CD4-positive, alpha-beta T cell treated with Interleukin-10 for 1 hour (primary cell): Measurements from ENCODE around the gene ZMYND10.
A peak's percentile ranks its signal among the peaks of the same experiment; 100 is the strongest.
"Not testable (repeated sequence)": the region's sequence is repeated elsewhere in the genome, so short reads cannot be mapped to it uniquely, and the experiment has no call there.

Experiments used
- DNase-seq: peaks from one replicate; pipeline ENCODE4 v3.0.0-alpha.2; 2020

The ZMYND10 gene

DNA sequence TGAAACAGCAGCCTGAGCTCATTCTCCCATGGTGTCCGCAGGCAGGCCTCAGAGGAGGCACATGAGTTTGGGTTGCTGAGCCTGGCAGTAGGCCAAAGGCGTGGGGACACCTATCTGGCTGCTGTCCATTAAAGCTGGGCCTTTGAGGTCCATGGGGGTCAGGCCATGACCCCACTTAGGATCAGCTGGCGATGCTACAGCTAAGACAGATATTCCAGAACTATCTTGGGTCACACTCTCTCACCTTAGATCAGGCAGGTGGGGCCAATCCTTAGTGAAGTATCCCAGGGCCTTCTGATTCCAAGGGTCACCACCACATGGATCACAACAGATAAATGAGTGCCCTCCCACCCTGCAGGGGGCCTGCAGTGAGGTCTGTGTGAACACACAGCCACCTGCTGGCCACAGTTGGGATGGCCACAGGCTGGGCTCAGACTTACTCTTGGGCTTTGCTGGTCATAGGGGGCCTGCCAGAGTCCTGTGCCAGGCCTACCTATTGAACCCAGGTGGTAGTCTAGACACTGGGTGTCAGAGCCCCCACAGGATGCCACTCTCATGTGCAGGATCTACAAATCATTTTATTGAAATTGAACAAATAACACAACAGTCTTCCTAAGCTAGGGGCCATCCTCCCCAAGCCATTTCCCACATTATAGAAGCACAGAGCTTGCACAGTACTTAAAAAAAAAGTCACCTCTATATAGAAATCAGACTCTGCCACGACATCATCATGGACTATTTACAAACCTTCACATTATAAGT is 21.0 kb downstream of the ZMYND10 start:
- DNase-seq: peak; percentile 72

- no peak for DNase-seq
Measured at GRCh38 chr3:50323614-50324199, 21.8 kb downstream of the ZMYND10 start.

DNA sequence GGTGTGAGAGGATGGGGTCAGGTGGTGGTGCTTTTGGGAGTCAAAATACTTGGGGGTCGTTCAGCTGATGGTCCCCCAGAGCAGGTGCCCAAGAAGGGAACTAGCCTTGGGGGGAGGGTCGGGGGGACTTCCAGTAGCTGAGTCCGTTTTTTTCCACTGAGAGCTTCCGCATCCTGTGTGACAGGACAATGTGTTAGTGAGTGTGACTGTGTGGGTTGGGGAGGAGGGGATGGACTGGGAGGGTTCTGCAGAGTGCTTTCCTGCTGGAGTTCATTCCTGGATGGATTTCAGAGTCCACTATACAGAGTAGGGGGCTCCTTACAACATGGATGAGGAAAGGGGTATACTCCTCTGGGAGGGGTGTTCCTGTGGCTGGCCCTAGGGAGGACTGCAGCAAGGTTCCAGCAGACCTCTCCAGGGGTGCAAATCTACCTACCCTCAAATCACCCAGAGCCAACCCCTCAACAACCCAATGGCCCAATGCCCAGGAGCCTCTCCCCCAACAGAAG is 22.4 kb downstream of the ZMYND10 start:
- DNase-seq: no peak

DNA sequence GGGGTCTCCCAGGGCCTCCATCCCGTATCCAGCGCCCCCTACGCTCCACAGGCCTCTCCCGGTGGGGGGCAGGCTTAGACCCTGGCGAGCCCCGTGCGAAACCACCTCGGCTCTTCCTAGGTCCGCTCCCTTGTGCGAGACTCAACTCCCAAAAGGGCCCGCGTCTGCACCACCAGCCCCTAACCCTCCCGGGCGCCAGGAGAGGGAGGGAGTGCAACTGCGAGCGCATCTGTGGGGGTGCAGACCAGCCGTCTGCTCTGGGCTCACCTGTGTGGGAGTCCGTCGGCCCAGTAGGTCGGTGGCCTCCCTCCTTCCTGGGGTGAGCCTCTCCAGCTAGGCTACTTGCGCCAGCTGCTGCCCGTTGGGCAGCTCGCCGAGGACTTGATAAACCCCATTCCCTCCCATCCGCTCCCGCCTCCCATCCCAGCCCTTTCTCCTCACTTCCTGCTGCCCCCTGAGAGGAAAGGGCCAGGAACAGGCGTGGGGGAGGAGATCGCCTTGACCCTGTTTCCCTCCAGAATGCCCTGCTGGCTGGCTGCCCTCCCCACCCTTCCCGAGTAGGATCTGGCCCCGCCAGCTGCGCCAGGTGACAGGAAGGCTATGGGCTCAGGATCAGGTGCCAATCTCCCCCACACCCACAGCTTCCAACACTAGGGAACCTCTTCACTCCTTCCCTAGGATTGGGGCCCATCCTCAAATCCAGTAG is 23.0 kb downstream of the ZMYND10 start, which contains the start of gene HYAL2:
TSS of gene HYAL2 (minus strand) at position 360 of the 706 bp plus-strand sequence. CDS start 2,256 bp downstream, outside the sequence.
- DNase-seq: no peak

DNA sequence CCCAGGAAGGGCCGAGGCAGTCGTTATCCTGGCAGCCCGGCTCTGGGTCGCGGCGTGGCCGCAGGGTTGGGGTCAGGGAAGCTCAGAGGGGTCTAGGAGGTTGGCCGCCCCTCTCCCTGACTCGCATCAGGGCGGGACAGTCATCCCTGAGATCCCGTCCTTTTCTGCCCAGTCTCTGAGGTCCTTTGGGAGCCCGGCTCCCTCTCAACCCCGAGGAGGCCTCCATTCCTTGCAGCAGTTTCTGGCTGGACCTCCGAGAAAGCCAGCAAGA is 23.5 kb downstream of the ZMYND10 start:
- no peak for DNase-seq

DNA sequence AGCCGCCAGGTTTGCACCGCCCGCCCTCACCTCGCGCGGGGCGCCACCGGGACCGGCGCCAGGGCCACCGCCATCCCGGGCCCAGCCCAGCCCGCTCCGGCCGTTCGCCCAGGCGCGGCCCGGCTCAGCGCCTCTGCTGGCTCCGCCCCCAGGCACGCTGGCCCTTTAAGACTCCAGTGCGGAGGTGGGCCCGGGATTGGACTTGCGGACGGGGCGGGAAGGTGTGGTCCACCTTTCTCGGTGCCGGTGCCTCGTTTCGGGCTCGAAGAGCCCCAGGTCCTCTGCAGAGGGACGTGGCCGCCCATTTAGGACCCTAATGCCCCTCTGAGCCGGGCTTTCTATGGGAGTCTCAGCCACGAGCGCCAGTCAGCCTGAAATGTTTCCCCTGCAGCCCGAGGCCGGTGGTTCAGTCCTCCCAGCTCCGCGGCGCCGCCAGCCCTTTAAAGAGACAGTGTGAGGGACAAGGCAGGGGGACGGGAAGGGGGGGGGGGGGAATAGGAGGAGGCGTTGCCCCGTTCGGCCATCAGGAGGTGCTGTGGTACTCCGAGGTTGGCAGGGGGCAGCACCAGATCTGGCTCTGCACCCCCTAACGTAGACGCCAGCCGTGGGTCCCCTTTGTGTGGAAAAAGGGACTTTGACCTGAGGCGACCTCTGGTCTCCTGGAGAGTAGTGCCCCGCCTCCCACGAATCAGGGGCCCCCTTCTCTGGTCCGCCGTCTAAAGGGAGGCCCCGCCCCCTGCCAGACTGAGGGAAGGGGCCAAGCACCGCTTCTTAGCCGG is 24.0 kb downstream of the ZMYND10 start:
- peak; percentile 88 for DNase-seq

- no peak for DNase-seq
Measured at GRCh38 chr3:50320853-50321335, 24.6 kb downstream of the ZMYND10 start.

- DNase-seq: no peak
Measured at GRCh38 chr3:50319894-50320625, 25.5 kb downstream of the ZMYND10 start.

DNA sequence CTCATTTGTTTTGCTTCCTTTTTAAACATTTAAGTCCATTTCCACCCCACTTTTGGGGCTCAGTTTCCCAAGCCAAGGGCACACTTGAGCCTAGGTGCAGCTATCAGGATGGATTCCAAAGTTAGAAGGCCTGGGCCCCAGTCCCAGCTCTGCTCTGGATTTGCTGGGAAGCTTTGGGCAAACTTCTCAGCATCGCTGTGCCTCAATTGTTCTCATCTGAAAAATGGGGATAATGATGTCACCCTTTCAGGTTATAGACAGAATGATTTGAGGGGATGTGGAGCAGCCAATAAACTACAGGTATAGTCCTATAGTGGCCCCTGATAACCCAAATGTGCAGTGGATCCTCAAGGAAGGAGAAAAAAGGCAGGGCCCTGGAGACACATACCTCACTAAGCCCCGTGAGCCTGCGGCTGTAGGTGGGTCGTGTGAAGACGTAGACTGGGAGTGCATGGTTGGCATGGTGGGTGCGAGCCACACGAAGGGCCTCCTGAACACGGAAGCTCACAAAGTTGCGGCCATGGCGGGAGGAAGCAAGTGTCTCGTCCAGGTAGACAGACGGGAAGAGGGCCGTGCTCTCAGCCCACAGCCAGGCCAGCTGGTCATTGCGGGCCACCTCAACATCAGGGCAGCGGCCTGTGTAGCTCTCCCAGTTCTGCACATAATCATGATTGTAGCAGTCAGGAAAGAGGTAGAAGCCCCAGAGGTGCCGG is 26.2 kb downstream of the ZMYND10 start:
- no peak for DNase-seq

GRCh38 chr3:50318615-50319014 is 26.9 kb downstream of the ZMYND10 start:
- no peak for DNase-seq

DNA sequence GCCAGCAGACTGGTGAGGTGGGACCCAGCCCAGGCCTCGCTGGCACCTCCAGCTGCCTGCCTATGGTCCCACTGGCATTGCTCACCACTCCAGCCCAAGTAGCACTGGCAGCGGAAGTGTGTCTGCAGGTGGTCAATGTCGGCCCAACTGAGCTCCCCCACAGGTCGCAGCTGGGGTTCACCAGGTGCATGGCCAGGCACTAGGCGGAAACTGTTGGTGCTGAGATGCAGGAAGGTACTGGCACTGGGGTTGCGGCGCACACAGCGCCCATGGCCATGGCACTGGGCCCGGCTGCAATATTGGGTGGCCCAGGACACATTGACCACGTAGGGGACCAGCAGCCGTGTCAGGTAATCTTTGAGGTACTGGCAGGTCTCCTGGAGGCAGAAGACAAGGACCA is 27.4 kb downstream of the ZMYND10 start:
- DNase-seq: no peak

DNA sequence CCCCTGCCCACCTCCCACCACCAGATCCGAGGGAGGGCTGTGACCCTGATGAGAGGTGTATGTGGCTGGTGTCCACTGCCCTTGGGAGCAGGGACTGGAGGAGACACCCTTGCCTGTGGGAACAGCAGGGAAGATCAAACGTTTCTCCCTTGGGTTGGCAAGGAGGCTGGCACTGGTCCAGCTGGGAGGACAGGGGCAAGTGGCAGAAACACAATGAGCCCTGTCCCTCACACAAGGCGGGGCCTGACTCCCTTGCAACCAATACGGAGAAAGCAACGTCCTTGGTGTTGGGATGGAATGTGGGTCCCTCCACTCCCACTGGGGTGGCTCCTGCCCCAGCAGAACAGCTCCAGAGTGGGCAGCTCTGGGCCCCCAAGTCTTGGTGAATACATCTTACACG is 28.2 kb downstream of the ZMYND10 start:
- DNase-seq: no peak

DNA sequence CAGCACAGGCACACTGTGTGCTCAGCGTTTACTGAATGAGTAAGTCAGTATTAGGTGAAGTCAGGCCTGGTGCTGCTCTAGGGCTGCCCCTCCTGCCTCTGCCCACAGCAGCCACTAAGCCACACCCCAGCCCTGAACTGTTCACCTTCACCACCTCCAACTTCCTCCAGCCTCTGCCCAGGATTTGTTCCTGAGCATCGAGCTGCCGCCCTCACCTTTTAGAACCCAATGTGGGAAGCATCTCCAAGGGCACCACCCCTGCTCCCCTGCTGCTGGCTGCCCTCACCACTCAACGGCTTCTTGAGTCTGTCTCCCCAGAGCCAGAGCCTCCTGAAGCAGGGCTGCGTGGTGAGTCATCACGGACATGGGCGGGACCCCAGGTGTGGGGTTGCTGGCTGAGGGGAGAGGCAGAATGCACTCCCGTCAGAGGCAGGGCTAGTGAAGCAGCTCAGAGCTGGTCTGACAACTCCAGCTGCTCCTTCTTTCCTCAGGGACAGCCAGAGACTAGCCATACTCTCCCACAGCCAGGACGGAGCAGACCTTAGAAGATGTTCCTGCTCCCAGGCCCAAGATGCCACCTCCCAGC is 28.8 kb downstream of the ZMYND10 start:
- peak; percentile 79 for DNase-seq

GRCh38 chr3:50314816-50315215 is 30.7 kb downstream of the ZMYND10 start:
- no peak for DNase-seq

DNA sequence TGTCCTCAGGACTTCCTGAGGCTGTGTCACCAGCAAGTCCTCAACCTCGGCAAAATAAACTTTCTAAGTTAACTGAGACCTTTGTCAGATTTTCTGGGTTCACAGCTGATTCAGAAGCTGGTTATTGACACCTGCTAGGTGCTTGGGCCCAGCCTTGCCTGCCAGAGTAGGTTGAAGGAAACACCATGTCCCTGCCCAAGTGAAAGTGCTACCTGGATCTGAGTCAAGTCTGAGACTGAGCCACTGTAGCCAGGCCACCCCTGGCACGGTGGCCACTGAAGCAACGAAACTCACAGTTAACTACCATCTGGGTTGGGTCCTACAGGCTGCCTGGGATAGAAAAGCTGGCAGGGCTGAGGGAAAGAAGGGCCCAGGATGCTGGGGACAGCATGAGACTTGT is 31.2 kb downstream of the ZMYND10 start:
- DNase-seq: no peak

DNA sequence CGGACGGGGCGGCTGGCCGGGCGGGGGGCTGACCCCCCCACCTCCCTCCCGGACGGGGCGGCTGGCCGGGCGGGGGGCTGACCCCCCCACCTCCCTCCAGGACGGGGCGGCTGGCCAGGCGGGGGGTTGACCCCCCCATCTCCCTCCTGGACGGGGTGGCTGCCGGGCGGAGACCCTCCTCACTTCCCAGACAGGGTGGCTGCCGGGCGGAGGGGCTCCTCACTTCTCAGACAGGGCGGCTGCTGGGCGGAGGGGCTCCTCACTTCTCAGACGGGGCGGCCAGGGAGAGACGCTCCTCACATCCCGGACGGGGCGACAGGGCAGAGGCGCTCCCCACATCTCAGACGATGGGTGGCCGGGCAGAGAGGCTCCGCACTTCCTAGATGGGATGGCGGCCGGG is 33.5 kb downstream of the ZMYND10 start:
- not testable (repeated sequence) for DNase-seq

DNA sequence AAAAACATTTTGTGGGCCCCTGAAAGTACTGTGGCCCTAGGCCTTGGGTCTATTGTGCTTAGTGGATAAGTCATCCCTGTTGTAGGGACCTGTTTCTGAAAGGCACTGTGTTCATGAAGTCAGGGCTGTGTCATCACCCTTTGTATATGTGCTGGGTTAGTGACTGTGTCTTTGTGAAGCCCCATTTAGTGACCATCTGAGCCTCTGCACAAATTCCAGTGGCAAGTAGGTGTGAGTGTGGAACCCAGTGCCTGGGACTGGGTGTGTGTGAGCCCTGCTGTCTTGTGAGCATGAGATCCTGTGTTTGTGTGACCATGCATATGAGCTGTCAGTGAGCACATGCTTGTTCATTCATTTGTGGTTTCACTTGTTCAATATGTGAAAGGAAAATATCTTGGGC is 40.9 kb downstream of the ZMYND10 start:
- DNase-seq: no peak

DNA sequence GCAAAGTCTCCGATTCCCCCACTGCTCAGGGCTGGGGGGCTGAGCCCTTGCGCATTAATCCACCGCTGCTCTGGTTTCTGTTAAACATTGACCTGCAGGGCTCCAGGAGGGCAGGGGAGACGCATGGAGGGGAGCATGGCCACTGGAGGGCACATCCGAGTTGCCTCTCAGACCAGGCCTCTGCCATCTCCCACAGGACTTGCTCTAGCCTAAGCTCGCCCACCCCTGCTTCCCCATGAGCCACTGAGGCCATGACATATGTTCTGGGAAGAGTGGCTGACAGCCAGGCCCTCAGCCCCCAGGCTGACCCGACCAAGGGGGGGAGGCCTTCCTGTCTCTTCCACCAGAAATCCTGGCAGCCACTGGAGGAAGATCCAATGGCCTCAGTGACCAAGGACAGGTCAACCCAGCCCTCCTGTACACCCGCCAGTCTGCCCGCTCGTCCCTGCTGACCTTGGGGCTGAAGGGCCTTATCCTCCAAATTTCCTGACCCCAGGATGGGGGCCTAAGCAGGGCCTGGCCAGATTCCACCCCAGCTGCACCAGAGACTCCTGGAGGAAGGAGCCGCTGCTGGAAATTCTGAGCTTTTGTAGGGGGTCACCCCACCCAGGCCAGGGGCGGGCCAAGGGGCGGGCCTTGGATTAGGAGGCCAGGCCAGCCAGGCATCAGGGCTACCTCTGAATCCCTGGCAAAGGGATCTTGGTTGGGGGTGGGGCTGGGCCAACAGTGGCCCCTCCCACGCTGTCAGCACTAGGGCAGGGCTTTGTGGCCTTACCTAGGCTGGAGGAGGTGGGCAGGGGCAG is 42.3 kb downstream of the ZMYND10 start, which contains the start of gene HYAL1:
TSS of gene HYAL1 (minus strand) at position 562 of the 803 bp plus-strand sequence. CDS start 618 bp downstream, outside the sequence.
- DNase-seq: no peak

DNA sequence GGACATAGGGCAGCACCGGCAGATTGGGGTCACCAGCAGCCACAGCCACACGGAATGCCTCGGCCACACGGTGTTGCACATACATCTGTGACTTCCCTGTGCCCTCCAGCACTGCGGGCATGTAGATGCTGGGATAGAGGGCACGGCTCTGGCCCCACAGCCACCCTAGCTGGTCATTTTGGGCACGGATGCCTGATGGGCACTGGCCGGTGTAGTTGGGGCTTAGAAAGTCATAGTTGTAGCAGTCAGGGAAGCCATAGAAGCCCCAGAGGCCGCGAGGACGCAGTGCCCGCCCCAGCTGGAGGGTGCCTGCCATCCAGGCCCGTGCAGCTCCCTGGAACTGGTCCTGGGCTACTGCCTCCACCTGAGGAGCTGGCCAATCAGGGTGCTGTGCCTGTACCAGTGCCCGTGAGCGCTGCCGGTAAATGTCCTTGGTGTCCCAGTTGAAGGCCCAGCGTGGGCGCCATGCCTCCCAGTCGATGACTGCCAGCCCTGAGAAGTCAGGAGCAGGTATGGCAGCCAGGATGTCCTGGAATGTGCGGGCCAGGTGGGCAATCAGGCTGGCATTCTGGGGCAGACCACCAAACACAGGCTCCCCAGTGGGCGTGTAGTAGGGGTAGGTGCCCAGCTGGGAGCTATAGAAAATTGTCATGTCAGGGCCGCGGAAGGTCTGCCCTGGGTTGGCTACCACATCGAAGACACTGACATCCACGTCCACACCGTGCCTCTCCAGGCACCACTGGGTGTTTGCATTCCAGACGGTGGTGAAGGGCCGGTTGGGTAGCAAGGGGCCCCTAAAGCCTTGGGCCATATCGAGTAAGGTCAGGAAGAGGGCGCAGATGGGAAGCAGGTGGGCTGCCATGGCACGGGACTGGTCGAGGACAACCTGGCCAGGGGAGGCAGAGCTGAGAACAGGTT is 43.2 kb downstream of the ZMYND10 start:
- no peak for DNase-seq
